Tibial artery (tissue), 4 donors: ENCODE measurements around the gene FBXO48.

Source experiments
- DNase-seq, 2 donors: peaks; one replicate each; pipeline ENCODE4 v3.0.0-alpha.2; 2019
- H3K27ac ChIP-seq, 2 donors: fragments of 200-600 bp; sonication (generic) in 1 of 2; 1 replicate in 1 of 2; 2 replicates in 1 of 2; pipeline ENCODE4 v1.5.1; 2018 to 2019; ENCODE audit warnings: mild to moderate bottlenecking in 1 of 2
- H3K27me3 ChIP-seq, 2 donors: fragments of 200-600 bp; sonication (generic) in 1 of 2; one replicate each; pipeline versions ENCODE4 v1.5.1 to v1.6.0; 2016 to 2019
- H3K36me3 ChIP-seq, 3 donors: fragments of 200-600 bp; sonication (generic) in 2 of 3; one replicate each; pipeline ENCODE4 v1.5.1; 2016 to 2019; ENCODE audit warnings: mild to moderate bottlenecking in 2 of 3
- H3K4me1 ChIP-seq, 4 donors: fragments of 200-600 bp; sonication (generic) in 2 of 4; 1 replicate in 3 of 4; 2 replicates in 1 of 4; pipeline ENCODE4 v1.5.1; 2016 to 2019
- H3K4me3 ChIP-seq, 2 donors: fragments of 200-600 bp; sonication (generic) in 1 of 2; 1 replicate in 1 of 2; 2 replicates in 1 of 2; pipeline ENCODE4 v1.5.1; 2018 to 2019; ENCODE audit warnings: mild to moderate bottlenecking in 2 of 2
- H3K9me3 ChIP-seq, 3 donors: fragments of 200-600 bp; sonication (generic) in 1 of 3; one replicate each; pipeline ENCODE4 v1.5.1; 2016 to 2019
- intact Hi-C: fragments of 100-400 bp; cut with DNase I; formaldehyde crosslinking; loops from one replicate; pipeline ENCODE4 v1.15.0; 2023; ENCODE audit warnings: low total_unique reads
- TF ChIP-seq, protein P1 (sequence below), 2 experiments: fragments of 200-600 bp in 1 of 2; fragments of 450-650 bp in 1 of 2; IDR thresholded peaks; one replicate each; pipeline ENCODE4 v1.5.1; 2017 to 2019; ENCODE audit warnings: antibody characterized with exemption in 2 of 2, mild to moderate bottlenecking in 1 of 2, moderate library complexity in 1 of 2

FBXO48 gene

DNA sequence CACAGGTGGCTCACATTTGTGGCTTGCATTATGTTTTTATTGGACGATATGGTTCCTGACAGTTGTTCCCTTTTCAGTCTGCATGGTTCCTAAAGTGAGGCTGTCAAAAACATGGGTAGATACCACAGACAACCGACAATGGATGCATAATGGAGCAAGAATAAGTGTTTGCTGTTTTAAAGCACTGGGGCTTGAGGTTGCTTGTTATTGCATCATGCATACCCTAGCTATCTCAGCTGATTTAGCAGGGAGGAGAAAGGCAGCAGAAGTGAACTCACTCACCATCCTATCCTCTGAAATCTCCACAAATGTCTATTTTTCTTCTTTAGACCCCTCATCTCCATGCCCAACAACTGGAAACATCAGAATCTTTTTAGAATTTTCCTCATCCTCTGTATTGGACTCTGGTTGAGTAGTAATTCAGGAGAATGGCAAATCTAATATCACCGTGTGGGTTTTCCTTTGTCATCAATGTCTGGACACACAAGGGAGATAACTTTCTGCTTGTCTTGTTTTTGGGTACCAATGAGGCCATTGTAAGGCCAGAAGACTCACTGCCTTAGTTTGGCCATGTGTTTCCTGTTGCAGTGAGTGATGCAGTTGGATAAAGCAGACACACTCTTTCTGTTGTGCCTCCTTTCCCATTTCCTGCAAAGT lies 46.7 kb downstream of the FBXO48 start:
- no peaks in the 10 kb centered on the region for H3K27me3 ChIP-seq
- TF ChIP-seq, protein P1, sequence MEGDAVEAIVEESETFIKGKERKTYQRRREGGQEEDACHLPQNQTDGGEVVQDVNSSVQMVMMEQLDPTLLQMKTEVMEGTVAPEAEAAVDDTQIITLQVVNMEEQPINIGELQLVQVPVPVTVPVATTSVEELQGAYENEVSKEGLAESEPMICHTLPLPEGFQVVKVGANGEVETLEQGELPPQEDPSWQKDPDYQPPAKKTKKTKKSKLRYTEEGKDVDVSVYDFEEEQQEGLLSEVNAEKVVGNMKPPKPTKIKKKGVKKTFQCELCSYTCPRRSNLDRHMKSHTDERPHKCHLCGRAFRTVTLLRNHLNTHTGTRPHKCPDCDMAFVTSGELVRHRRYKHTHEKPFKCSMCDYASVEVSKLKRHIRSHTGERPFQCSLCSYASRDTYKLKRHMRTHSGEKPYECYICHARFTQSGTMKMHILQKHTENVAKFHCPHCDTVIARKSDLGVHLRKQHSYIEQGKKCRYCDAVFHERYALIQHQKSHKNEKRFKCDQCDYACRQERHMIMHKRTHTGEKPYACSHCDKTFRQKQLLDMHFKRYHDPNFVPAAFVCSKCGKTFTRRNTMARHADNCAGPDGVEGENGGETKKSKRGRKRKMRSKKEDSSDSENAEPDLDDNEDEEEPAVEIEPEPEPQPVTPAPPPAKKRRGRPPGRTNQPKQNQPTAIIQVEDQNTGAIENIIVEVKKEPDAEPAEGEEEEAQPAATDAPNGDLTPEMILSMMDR (IDR thresholded peaks at IDR 0.05), result no peak
- intact Hi-C loops, result no loop called here

DNA sequence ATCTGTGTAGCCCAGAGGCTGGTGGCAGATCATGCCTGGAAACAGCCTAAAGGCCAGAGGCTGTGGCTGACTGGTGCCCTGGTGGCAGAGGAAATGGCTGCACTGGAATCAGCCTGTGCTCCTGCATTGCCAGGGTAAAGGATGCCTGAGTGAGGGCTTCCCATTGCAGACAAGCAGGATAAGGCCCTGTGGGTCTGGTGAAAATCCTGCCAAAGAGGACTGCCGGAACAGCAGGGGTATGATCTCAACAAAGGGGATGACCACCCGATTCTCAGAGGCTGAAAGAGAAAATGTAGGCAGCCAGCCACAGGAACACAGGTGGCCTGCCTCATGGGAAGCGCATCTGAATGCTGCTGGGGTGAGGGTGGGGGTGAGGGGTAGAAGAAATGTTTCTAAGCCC lies 48.2 kb downstream of the FBXO48 start:
- Histone ChIP-seq H3K4me1 (no peaks in the 10 kb centered on the region), H3K9me3 (no peaks in the 10 kb centered on the region), H3K27ac (no peak overlapping the region), H3K27me3 (no peaks in the 10 kb centered on the region), H3K4me3 (no peak overlapping the region), H3K36me3 (no peaks in the 10 kb centered on the region)
- intact Hi-C loops, result no loop called here
- DNase-seq, result no peak
- TF ChIP-seq, protein P1 (IDR thresholded peaks at IDR 0.05), result no peak

More for the DNA sequence above, 46.7 kb downstream of the FBXO48 start:
- H3K9me3 ChIP-seq, result no peaks in the 10 kb centered on the region
- no peaks in the 10 kb centered on the region for H3K4me1 ChIP-seq
- no peaks in the 10 kb centered on the region for H3K36me3 ChIP-seq
- H3K27ac ChIP-seq, result no peak overlapping the region
- H3K4me3 ChIP-seq, result no peak overlapping the region
- no peak for DNase-seq

DNA sequence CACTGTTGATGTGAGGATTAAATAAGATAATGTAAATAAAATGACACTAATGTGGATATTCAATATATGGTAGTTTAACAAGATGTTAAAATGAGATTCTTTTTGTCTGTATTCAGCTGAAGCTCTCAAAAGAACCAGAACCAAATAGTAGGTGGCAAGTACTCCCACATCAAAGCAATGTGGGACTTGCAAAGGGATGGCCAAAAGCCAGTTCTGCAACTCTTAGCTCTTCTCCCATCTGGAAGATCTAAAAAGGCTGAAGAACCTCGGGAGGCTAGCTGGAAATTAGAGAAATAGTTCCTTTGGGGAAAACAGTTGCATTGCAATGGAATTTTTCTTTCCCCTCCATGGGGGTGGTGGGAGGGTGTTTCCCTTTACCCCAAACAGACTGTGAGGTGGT lies 48.7 kb downstream of the FBXO48 start:
- Histone ChIP-seq H3K27ac (no peak overlapping the region), H3K4me3 (no peak overlapping the region), H3K36me3 (no peaks in the 10 kb centered on the region), H3K27me3 (no peaks in the 10 kb centered on the region), H3K4me1 (no peaks in the 10 kb centered on the region), H3K9me3 (no peaks in the 10 kb centered on the region)
- no peak for DNase-seq
- intact Hi-C loops, result no loop called here
- TF ChIP-seq, protein P1 (IDR thresholded peaks at IDR 0.05), result no peak

DNA sequence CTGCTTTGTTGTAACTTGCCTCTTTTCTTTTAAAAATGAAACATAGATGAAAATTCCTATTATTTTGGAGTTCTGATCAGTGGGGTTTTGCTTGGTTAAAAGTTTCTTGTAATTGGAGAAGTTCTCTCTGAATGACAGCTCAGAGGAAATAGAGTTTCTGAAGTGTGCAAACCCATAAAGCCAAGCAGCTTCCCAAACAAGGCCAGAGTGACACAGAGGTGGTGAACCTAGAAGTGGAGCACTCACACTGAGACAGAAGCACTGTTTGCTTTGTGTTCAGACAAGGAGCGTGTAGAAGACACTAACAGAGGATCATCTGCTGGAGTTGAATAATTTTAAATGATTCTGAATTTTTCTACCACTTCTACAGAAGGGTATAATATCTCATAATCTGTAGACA lies 49.2 kb downstream of the FBXO48 start:
- Histone ChIP-seq H3K4me3 (no peak overlapping the region), H3K27me3 (no peaks in the 10 kb centered on the region), H3K4me1 (no peaks in the 10 kb centered on the region), H3K36me3 (no peaks in the 10 kb centered on the region), H3K9me3 (no peaks in the 10 kb centered on the region), H3K27ac (no peak overlapping the region)
- intact Hi-C loops, result no loop called here
- TF ChIP-seq, protein P1 (IDR thresholded peaks at IDR 0.05), result no peak
- DNase-seq, result no peak

DNA sequence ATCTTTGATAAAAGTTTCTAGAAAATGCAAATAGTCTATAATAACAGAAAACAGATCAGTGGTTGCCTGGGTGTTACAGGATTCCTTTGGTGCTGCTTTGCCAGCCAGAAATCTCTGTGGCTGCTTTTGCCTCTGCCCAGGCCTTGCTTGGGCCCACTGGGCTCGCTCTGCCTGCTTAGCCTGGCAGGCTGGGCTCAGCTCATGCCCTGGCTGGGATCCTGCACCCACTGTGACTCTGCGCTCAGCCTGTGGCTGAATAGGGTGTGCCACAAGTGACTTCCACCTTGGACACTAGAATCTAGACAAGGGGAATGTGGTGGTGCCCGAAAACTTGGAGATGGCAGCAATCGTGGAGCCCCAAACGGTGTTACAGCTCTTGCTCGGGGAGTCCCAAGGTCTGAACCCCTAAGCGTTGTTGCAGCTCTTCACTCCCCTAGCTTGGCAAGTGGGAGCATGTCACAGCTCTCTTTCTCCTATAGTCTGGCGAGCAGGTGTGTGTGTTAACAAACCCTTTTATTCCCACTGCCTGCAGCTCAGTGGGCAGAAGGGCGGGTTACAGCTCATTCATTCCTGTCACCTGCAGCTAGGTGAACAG lies 50.9 kb downstream of the FBXO48 start:
- Histone ChIP-seq H3K9me3 (no peaks in the 10 kb centered on the region), H3K27ac (no peak overlapping the region), H3K4me3 (no peak overlapping the region), H3K27me3 (no peaks in the 10 kb centered on the region), H3K36me3 (no peaks in the 10 kb centered on the region), H3K4me1 (no peaks in the 10 kb centered on the region)
- no peak for DNase-seq
- intact Hi-C loops, result no loop called here
- TF ChIP-seq, protein P1 (IDR thresholded peaks at IDR 0.05), result no peak
